GM20431 (cell line): ENCODE data around the gene DDX6.
"Not testable (repeated sequence)": the region's sequence is repeated elsewhere in the genome, so short reads cannot be mapped to it uniquely, and the experiment has no call there.

Experiments used
- in situ Hi-C: fragments of 300-500 bp; cut with MseI, MboI; formaldehyde crosslinking; loops from one replicate; pipeline ENCODE4 v1.15.0; 2020; ENCODE audit warnings: low sequenced_read_pairs; ENCODE audit not compliant: unreplicated experiment

The DDX6 gene, protein sequence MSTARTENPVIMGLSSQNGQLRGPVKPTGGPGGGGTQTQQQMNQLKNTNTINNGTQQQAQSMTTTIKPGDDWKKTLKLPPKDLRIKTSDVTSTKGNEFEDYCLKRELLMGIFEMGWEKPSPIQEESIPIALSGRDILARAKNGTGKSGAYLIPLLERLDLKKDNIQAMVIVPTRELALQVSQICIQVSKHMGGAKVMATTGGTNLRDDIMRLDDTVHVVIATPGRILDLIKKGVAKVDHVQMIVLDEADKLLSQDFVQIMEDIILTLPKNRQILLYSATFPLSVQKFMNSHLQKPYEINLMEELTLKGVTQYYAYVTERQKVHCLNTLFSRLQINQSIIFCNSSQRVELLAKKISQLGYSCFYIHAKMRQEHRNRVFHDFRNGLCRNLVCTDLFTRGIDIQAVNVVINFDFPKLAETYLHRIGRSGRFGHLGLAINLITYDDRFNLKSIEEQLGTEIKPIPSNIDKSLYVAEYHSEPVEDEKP

DNA sequence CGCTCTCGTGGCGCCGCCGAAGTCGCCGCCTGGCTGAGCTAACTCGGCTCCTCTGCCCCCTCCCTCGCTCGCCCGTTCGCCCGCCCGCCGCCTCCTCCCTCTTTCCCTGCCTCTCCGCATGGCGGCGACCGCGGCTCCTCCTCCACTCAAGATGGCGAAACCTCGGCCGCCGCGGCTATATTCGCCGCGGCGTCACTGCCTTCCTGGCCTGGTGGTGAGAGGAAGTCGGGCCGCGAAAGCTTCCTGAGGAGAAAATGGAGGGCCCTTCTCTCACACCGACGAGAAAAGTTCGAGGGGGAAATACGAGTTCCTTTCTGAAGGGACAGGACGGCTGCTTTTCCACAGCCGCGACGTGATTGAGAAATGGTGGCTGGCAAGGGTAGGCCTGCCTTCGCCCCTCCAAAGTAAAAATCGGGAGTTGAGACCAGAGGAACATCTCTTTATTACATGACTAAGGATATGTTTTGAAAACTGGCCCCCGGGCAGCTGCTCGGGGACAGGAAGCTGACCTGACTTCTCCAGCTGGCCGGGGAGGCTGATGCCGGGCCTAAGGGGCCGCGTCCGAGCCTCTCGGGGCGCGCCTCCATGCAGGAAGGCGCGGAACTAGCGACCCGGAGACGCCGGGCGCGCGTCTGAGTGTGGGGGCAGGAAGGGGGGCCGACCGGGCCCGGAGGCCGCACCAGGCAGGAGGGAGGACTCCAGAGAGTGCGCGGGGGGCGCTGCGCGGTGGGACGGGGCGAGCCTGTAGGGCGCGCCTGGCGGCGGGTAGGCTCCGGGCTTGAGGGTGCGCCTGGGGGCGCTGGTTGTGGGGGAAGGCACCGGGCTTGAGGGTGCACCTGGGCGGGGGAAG, at the start of gene DDX6:
TSS of gene DDX6 (minus strand) at position 54 of the 850 bp plus-strand sequence. CDS start 4,913 bp downstream, outside the sequence.
- in situ Hi-C loops: no loop called here

DNA sequence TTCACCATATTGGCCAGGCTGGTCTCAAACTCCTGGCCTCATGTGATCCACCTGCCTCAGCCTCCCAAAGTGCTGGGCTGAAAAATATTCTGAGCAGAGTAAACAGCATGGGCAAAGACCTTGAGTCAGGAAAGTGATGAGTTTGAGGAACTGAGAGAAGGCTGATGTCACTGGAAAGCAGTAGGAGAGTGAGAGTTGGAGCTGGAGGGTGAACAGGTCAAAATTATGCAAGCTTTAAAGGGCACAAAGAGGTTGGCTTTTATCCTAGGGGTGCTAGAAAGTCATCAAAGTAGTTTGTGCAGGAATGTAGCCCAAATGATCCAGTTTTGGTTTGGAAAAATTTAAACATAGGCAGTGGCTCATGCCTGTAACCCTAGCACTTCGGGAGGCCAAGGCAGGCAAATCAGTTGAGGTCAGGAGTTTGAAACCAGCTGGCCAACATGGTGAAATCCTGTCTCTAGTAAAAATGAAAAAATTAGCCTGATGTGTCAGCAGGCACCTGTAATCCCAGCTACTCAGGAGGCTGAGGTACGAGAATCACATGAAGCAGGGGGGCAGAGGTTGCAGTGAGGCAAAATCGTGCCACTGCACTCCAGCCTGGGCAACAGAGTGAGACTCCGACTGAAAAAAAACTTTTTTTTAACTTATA, 48.1 kb upstream of the DDX6 start:
- in situ Hi-C loops: no loop called here

DNA sequence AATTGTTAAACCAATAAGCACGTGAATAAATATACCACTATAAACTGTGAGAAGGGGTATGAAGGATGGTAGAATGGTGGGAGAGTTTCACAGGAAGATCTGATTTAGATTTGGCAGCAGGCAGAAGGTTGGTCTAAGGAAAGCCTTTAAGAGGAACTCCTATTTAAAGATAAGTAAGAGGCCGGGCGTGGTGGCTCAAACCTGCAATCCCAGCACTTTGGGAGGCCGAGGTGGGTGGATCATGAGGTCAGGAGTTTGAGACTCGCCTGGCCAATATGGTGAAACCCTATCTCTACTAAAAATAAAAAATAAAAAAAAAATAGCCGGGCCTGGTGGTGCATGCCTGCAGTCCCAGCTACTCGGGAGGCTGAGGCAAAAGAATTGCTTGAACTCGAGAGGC, 46.9 kb upstream of the DDX6 start:
- in situ Hi-C loops: no loop called here

DNA sequence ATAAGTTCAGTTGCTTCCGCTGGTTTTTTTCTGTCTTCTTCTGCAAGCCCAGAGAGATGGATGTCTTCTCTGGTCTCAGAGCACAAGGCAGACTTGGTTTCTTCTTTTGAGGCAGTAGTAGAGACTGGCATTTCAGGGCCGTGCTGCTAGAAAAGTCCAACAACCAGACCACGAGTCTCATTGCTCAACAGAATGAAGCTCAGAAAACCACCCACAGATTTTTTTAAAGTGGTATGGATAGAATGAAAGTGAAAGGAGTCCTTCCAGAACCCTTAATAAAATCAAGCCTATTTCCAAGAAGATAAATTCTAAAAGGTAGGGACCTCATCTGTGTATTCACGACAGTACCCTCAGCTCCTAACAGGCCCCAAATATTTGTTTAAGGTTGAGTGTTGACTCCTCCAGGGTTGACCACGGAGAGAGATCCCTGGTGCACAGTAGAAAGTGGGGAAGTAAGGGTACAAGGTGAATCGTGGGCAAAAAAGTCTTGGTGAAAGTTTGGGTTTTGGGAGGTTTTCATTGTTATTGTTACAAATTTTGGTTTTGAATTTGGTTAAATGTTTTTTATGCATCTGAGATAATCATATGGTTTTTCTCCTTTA, 43.6 kb upstream of the DDX6 start:
- in situ Hi-C loops: no loop called here

DNA sequence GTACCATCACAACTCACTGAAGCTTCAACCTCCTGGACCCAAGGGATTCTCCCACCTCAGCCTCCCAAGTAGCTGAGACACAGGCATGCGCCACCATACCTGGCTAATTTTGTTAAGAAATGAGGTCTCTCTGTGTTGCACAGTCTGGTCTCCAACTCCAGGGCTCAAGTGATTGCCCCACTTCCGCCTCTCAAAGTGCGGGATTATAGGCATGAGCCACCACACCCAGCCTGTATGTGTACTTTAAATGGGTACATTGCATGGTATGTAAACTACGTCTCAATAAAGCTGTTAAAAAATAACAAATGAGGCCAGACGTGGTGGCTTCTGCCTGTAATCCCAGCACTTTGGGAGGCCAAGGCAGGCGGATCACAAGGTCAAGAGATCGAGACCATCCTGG, 36.2 kb upstream of the DDX6 start:
- in situ Hi-C loops: no loop called here

DNA sequence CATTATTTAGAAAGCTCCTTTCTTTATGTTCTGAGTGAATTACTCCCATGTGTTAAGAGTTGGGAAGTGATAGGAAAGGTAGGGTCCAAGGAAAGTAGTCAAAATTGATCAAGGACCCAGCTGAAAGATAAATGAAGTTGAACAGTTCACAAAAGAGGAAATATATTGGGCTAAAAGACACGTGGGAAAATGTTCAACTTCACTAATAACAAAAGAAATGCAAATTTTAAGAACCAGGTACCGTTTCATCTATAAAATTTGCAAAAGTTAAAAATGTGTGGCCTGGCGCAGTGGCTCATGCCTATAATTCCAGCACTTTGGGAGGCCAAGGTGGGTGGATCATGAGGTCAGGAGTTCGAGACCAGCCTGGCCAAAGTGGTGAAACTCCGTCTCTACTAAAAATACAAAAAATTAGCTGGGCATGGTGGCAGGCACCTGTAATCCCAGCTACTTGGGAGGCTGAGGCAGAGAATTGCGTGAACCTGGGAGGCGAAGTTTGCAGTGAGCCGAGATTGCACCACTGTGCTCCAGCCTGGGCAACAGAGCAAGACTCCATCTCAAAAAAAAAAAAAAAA, 32.1 kb upstream of the DDX6 start:
- in situ Hi-C loops: not testable (repeated sequence)

DNA sequence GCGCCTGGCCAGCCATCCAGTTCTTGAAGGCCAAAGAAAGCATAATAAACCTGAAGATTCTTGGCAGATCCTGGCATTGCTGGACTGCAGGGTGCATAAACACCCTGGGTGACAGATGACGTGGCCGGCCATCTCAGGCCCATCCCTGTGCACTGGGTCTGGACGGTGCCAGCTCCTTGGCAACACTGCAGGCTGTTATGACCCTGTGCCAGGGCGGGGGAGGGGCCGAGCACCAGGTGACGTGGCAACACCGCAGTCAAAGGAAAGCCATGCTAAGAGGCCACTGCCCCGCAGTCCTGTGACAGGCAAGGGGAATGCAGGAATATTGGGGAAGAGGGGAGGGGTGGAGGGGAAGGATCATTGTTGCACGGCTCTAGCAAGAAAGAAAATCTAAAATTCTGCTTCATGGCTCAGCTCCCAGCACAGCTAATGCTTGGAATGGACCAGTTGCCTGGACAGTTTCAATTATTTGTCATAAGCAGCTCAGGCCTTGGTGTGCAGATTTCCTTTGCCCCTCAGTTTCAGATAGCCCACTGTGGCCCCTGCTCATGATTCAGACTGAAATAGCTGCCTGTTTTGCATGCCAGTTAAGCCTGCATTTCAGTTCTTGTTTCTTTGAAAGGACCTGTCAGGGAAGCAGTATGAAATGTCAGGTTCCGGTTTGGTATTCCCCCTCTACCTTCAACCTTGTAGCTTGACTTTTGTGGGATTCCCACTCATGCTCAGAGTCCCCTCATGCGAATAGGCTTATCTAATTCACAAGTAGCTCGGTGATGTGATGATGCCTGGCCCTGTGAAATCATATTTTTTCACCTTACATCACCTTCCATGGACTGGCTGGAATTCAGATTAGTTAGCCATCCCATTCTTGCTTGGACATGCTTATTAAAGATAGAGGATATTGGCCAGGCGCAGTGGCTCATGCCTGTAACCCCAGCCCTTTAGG, 29.7 kb upstream of the DDX6 start:
- in situ Hi-C loops: no loop called here

DNA sequence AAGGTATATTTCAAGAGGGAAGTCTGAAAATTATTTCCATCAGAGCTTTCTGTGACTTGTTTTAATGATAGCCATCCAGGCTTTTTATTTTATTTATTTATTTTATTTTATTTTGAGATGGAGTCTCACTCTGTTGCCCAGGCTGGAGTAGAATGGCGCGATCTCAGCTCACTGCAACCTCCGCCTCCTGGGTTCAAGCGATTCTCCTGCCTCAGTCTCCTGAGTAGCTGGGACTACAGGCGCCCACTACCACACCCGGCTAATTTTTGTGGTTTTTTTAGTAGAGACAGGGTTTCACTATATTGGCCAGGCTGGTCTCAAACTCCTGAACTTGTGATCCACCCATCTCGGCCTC, 29.0 kb upstream of the DDX6 start:
- in situ Hi-C loops: not testable (repeated sequence)

DNA sequence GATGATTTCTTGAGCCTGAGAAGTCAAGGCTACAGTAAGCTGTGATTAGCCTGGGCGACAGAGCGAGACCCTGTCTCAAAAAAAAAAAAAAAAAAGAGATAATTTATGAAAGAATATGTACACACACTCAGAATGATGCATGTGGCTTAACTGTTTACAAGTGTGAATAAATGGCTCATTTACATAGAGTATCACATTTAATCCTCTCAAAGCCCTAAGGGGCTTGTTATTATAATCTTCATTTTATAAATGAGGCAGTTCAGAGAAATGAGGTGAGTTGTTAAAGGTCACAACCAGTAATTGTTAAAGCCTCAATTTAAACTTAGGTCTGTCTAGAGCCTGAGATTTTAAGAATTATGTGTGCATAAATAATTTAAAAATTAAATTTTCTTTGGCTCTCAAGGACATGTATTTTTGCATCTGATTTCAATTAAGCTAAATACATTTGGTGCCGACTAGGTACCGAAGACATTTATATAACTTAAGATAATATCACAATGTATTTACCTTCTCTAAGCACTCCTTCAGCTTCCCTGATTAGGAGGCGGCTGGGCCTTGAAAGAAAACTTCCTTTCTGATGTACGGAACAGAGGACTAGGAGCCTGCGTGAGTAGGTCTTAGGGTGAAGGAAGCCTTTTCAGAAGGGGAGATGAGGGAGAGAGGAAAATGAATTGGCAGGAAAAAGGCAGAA, 28.5 kb upstream of the DDX6 start:
- in situ Hi-C loops: no loop called here

DNA sequence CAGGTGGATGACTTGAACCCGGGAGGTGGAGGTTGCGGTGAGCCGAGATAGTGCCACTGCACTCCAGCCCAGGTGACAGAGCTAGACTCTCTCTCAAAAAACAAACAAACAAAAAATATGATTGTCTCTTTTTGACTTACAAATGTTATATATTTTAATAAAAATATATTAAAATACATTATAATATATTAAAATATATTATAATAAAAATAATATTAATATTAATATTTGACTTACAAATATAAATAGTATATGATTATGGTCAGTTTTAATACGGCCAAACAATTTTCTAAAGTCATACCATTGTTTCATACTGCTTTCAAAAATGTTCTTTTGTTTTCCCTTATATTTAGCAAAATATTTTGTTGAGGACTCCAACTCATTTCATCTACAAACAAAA, 27.2 kb upstream of the DDX6 start:
- in situ Hi-C loops: no loop called here

DNA sequence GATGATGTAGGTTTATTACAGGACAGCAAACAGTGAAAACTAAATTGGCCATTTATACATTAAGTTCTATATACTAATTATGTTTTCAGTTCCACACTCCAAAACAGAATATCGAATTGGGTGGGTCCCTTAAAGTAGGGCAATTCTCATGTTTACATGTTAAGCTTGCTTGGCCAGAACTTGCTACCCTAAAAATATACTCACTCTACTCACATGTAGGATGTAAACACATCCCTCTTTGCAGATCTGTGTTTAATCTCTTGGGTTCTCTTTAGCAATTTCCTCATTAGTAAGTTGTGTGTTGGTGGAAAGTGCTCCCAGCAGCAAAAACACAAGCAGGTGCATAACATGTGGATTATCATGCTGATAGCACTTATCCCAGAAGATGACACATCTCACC, 22.6 kb upstream of the DDX6 start:
- in situ Hi-C loops: no loop called here

DNA sequence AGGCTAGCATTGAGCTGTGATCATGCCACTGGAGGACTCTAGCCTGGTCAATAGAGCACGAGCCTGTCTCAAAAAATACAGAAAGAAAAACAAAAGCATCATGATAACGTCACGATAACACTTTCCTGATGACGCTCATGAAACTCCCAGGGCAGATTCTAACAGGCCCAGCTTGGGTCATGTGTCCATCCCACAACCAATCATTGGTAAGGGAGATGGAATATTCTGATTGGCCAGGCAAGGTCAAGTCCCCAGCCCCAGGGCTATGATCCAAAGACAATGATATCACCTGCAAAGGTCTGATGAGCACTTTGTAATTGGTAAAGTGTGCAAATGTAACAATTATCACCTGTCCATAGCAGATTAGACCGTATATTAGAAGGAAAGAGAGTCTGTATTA, 21.5 kb upstream of the DDX6 start:
- in situ Hi-C loops: no loop called here

DNA sequence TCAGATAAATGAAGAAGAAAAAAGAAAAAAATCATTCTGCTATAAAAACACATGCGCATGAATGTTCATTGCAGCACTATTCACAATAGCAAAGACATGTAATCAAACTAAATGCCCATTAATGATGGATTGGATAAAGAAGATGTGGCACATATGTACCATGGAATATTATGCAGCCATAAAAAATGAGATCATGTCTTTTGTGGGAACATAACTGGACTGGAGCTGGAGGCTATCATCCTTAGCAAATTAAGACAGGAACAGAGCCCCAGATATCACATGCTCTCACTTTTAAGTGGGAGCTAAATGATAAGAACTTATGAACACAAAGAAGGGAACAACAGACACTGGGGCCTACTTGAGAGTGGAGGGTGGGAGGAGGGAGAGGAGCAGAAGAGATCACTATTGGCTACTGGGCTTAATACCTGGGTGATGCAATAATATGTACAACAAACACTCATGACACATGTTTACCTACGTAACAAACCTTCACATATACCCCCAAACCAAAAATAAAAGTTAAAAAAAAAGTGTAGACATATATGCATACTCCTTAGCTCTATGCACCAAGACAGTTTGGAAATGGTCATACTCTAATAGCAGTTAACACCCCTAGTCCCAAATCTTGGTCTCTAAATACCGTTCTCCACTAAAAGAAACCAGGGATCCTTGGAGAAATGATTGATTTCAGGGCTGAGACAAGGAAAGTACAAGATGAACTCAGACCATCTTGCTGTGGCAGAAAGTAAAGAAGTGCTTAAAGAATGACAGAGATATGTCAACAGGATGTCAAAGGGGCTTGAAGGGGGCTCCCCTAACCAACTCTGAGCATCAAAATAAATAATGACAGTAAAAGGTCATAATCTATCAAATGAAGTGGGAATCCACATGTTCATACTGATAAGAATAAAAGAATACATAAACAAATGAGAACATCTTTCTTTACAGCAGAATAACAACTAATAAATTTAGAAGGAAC, 17.1 kb upstream of the DDX6 start:
- in situ Hi-C loops: no loop called here

DNA sequence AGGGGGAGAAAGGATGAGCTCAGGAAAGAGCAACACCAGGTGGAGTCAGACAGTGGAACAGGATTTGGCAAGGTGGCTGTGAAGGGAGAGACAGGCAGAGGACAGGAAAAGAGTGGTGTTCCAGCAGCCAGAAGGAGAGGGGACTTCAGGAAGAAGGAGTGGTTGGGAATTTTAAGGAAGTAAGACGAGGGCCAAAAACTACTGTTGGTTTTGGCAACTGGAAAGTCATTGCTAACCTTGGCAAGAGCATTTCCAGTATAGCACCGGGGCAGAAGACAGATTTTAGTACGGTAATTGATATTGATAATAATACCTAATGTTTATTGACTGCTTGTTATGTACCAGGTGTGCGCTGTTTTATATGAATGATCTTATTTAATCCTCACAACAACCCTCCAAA, 15.4 kb upstream of the DDX6 start:
- in situ Hi-C loops: no loop called here

DNA sequence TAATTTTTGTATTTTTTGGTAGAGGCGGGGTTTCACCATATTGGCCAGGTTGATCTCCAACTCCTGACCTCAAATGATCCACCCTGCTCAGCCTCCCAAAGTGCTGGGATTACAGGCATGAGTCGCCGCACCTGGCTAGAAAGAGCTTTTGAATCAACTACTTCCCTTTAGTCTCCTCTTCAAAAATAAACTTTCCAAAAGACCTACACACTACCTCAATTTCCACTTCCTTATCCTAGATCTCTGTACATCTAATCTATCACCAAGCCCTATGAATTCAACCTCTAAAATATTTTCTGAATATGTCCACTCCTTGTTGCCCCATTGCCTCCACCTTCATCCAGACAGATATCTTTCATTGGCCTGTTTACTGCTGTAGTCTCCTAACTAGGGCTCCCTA, 13.1 kb upstream of the DDX6 start:
- in situ Hi-C loops: no loop called here

DNA sequence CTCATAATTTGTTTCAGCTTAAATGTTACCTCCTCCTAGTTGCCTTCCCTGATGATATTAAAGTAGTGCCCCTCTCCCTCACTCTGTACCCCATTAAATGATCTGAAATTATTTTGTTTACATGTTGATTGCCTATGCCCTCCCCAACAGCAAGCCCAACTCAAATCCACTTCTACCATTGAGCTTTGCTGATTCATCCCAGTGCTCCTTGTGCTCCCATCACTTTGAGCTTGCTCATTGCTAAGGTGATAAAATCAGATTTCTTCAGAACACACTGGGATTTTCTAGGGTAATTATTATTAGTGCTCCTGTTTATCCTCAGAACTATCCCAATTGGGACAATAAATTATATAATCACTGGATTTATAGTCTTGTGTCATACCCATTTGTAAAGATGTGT, 8.4 kb upstream of the DDX6 start:
- in situ Hi-C loops: no loop called here

DNA sequence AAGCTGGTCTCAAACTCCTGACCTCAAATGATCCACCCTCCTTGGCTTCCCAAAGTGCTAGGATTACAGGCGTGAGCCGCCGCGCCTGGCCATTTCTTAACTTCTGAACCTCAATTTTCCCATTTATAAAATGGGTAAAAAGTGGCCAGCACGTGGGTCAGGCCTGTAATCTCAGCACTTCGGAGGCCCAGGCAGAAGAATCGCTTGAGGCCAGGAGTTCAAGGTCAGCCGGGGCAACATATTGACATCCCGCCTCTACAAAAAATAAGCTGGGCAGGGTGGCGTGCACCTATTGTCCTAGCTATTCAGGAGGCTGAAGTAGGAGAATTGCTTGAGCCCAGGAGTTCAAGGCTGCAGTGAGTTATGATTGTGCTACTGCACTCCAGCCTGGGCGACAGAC, 6.5 kb upstream of the DDX6 start:
- in situ Hi-C loops: no loop called here
